Sigmoid colon (tissue), 4 donors: ENCODE results near the gene ZNFX1.

Source experiments
- EP300 ChIP-seq, 4 donors: sonication (generic); formaldehyde crosslinking; IDR thresholded peaks; one replicate each; pipeline ENCODE4 v1.6.1; 2017; ENCODE audit warnings: antibody characterized with exemption in 4 of 4
- POLR2A ChIP-seq, 2 donors: fragments of 450-650 bp; IDR thresholded peaks; one replicate each; pipeline ENCODE4 v1.6.1; 2016; ENCODE audit warnings: antibody characterized with exemption in 2 of 2, mild to moderate bottlenecking in 2 of 2, moderate library complexity in 2 of 2
- TF ChIP-seq, protein P1 (sequence below), 4 experiments: fragments of 450-650 bp in 3 of 4; fragments of 200-600 bp in 1 of 4; IDR thresholded peaks; one replicate each; pipeline ENCODE4 v1.5.1; 2016 to 2019; ENCODE audit warnings: antibody characterized with exemption in 4 of 4, mild to moderate bottlenecking in 3 of 4, moderate library complexity in 2 of 4

GRCh38 chr20:49231471-49231870, 46.4 kb downstream of the ZNFX1 start:
- TF ChIP-seq POLR2A (IDR thresholded peaks at IDR 0.05) (no peak), EP300 (IDR thresholded peaks at IDR 0.05) (no peak)
- TF ChIP-seq, protein P1, sequence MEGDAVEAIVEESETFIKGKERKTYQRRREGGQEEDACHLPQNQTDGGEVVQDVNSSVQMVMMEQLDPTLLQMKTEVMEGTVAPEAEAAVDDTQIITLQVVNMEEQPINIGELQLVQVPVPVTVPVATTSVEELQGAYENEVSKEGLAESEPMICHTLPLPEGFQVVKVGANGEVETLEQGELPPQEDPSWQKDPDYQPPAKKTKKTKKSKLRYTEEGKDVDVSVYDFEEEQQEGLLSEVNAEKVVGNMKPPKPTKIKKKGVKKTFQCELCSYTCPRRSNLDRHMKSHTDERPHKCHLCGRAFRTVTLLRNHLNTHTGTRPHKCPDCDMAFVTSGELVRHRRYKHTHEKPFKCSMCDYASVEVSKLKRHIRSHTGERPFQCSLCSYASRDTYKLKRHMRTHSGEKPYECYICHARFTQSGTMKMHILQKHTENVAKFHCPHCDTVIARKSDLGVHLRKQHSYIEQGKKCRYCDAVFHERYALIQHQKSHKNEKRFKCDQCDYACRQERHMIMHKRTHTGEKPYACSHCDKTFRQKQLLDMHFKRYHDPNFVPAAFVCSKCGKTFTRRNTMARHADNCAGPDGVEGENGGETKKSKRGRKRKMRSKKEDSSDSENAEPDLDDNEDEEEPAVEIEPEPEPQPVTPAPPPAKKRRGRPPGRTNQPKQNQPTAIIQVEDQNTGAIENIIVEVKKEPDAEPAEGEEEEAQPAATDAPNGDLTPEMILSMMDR (IDR thresholded peaks at IDR 0.05) = no peak
